Measurements from ENCODE around the gene MAGI3.

DNA sequence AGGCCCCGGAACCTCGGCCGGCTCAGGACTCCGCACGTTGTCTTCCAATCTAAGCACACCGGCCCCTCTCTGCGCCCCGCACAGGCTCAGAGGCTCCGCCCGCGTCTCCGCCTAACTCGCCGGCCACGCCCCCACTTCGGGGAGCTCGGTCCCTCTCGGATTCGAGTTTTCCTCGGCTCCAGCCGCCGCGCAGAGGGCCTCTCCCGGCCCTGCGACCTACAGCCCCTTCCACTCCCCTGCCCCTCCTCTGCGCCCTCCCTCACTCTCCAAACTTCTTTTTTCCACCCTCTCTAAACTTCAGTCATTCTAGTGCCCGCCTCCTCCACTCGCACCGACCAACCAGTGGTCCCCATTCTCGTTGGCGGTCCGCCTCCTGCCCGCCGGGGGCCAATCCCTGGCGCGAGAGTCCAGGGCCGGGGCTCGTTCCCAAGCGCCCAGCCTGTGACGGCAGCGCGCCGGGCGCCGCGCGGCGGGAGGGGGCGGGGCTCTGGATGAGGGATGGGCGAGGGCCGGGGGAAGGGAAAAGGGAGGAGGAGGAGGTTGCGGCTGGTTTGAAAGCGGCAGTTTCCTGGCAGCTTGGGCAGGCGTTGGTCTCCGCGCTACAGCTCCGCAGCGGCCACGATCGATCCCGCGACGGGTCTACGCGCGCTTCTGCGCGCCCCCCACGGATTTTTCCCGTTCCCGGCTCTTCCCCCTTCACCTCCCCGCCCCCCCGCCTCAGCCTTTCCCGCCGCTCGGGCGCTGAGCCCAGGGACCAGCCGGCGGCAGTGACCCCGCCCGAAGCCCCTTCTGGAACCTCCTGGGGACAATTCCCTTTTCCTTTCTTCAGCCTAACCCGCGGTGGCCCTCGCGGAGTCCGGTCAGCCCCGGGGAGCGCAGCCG lies at the start of gene MAGI3:
- TF ChIP-seq, protein P1, sequence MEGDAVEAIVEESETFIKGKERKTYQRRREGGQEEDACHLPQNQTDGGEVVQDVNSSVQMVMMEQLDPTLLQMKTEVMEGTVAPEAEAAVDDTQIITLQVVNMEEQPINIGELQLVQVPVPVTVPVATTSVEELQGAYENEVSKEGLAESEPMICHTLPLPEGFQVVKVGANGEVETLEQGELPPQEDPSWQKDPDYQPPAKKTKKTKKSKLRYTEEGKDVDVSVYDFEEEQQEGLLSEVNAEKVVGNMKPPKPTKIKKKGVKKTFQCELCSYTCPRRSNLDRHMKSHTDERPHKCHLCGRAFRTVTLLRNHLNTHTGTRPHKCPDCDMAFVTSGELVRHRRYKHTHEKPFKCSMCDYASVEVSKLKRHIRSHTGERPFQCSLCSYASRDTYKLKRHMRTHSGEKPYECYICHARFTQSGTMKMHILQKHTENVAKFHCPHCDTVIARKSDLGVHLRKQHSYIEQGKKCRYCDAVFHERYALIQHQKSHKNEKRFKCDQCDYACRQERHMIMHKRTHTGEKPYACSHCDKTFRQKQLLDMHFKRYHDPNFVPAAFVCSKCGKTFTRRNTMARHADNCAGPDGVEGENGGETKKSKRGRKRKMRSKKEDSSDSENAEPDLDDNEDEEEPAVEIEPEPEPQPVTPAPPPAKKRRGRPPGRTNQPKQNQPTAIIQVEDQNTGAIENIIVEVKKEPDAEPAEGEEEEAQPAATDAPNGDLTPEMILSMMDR (conservative IDR thresholded peaks at IDR 0.05 in 1 of 2, IDR thresholded peaks at IDR 0.05 in 1 of 2; ENCODE audit: low read depth in 1 of 2, low read length in 2 of 2) = no peak
- TF ChIP-seq EZH2 (IDR thresholded peaks at IDR 0.05; ENCODE audit: low read length, missing control alignments) = no peak
